Measurements from ENCODE around the gene ASPN. TPM values are rescaled to one million over a fixed set of nuclear protein-coding genes. Genes with fewer than 3 reads are reported as not detected.

The ASPN gene
- total RNA-seq, 2 donors from 2014 or later, result not detected

- Mint-ChIP-seq H3K4me1 (ENCODE audit: low read depth) (peaks cover 13% of the 10 kb centered on the region), H3K27me3 (ENCODE audit: low read depth) (no peaks in the 10 kb centered on the region), H3K36me3 (ENCODE audit: insufficient read depth in 2 of 2) (no peaks in the 10 kb centered on the region), H3K9me3 (no peaks in the 10 kb centered on the region), H3K4me3 (no peak overlapping the region), H3K27ac (no peak overlapping the region)
- ATAC-seq (replicated peaks in 1 of 2), result no peak
- no peak for DNase-seq
These were observed 3.0 kb downstream of the ASPN start for GRCh38 chr9:92479346-92479745.

- no peak for DNase-seq
- no peak overlapping the region for H3K4me3 Mint-ChIP-seq
- H3K27ac Mint-ChIP-seq, result no peak overlapping the region
- H3K9me3 Mint-ChIP-seq, result no peaks in the 10 kb centered on the region
- ATAC-seq (replicated peaks in 1 of 2), result no peak
- no peaks in the 10 kb centered on the region for H3K36me3 Mint-ChIP-seq (ENCODE audit: insufficient read depth in 2 of 2)
- H3K4me1 Mint-ChIP-seq (ENCODE audit: low read depth), result peaks cover 13% of the 10 kb centered on the region
- H3K27me3 Mint-ChIP-seq (ENCODE audit: low read depth), result no peaks in the 10 kb centered on the region
These were observed 3.5 kb downstream of the ASPN start for GRCh38 chr9:92478783-92479182.

- H3K9me3 Mint-ChIP-seq, result no peaks in the 10 kb centered on the region
- H3K4me3 Mint-ChIP-seq, result no peak overlapping the region
- DNase-seq (peak; percentile 4 to 8), ATAC-seq (replicated peaks in 1 of 2) (peak; percentile 79 to 83)
- no peaks in the 10 kb centered on the region for H3K27me3 Mint-ChIP-seq (ENCODE audit: low read depth)
- H3K36me3 Mint-ChIP-seq (ENCODE audit: insufficient read depth in 2 of 2), result no peaks in the 10 kb centered on the region
- no peak overlapping the region for H3K27ac Mint-ChIP-seq
- H3K4me1 Mint-ChIP-seq (ENCODE audit: low read depth), result peaks cover 13% of the 10 kb centered on the region
These were observed 5.3 kb downstream of the ASPN start for GRCh38 chr9:92476962-92477361.

- DNase-seq, result no peak
- Mint-ChIP-seq H3K9me3 (no peaks in the 10 kb centered on the region), H3K4me1 (ENCODE audit: low read depth) (peaks cover 6% of the 10 kb centered on the region), H3K27ac (no peak overlapping the region), H3K36me3 (ENCODE audit: insufficient read depth in 2 of 2) (no peaks in the 10 kb centered on the region), H3K27me3 (ENCODE audit: low read depth) (no peaks in the 10 kb centered on the region), H3K4me3 (no peak overlapping the region)
- no peak for ATAC-seq (replicated peaks in 1 of 2)
These were observed 7.7 kb downstream of the ASPN start for GRCh38 chr9:92474587-92474986.

- H3K4me1 Mint-ChIP-seq (ENCODE audit: low read depth), result no peaks in the 10 kb centered on the region
These were observed 14.1 kb downstream of the ASPN start for GRCh38 chr9:92468206-92468605.

GRCh38 chr9:92467511-92467910, 14.8 kb downstream of the ASPN start:
- Mint-ChIP-seq H3K9me3 (no peaks in the 10 kb centered on the region), H3K4me3 (no peak overlapping the region), H3K36me3 (ENCODE audit: insufficient read depth in 2 of 2) (no peaks in the 10 kb centered on the region), H3K4me1 (ENCODE audit: low read depth) (no peaks in the 10 kb centered on the region), H3K27ac (no peak overlapping the region), H3K27me3 (ENCODE audit: low read depth) (no peaks in the 10 kb centered on the region)
- no peak for DNase-seq
- ATAC-seq (replicated peaks in 1 of 2), result no peak

More at GRCh38 chr9:92468206-92468605, 14.1 kb downstream of the ASPN start:
- H3K4me3 Mint-ChIP-seq, result no peak overlapping the region
- no peaks in the 10 kb centered on the region for H3K9me3 Mint-ChIP-seq
- H3K27me3 Mint-ChIP-seq (ENCODE audit: low read depth), result no peaks in the 10 kb centered on the region
- H3K36me3 Mint-ChIP-seq (ENCODE audit: insufficient read depth in 2 of 2), result no peaks in the 10 kb centered on the region
- no peak overlapping the region for H3K27ac Mint-ChIP-seq
- ATAC-seq (replicated peaks in 1 of 2), result no peak
- no peak for DNase-seq

- Mint-ChIP-seq H3K27ac (no peak overlapping the region), H3K4me1 (ENCODE audit: low read depth) (no peaks in the 10 kb centered on the region), H3K27me3 (ENCODE audit: low read depth) (no peaks in the 10 kb centered on the region), H3K9me3 (no peaks in the 10 kb centered on the region), H3K4me3 (no peak overlapping the region), H3K36me3 (ENCODE audit: insufficient read depth in 2 of 2) (no peaks in the 10 kb centered on the region)
- no peak for ATAC-seq (replicated peaks in 1 of 2)
- no peak for DNase-seq
These were observed 15.3 kb downstream of the ASPN start for GRCh38 chr9:92467041-92467440.

GRCh38 chr9:92463984-92464383, 18.3 kb downstream of the ASPN start:
- H3K36me3 Mint-ChIP-seq (ENCODE audit: insufficient read depth in 2 of 2), result no peaks in the 10 kb centered on the region
- DNase-seq, result no peak

GRCh38 chr9:92463387-92463786, 18.9 kb downstream of the ASPN start:
- no peaks in the 10 kb centered on the region for H3K4me1 Mint-ChIP-seq (ENCODE audit: low read depth)
- no peak for DNase-seq

More at GRCh38 chr9:92463984-92464383, 18.3 kb downstream of the ASPN start:
- no peak overlapping the region for H3K4me3 Mint-ChIP-seq
- H3K27ac Mint-ChIP-seq, result no peak overlapping the region
- ATAC-seq (replicated peaks in 1 of 2), result no peak
- H3K4me1 Mint-ChIP-seq (ENCODE audit: low read depth), result no peaks in the 10 kb centered on the region
- H3K27me3 Mint-ChIP-seq (ENCODE audit: low read depth), result no peaks in the 10 kb centered on the region
- H3K9me3 Mint-ChIP-seq, result no peaks in the 10 kb centered on the region

GRCh38 chr9:92457576-92457975, 24.7 kb downstream of the ASPN start:
- ATAC-seq (replicated peaks in 1 of 2) (no peak), DNase-seq (no peak)
- H3K9me3 Mint-ChIP-seq, result no peaks in the 10 kb centered on the region
- H3K27me3 Mint-ChIP-seq (ENCODE audit: low read depth), result no peaks in the 10 kb centered on the region
- H3K36me3 Mint-ChIP-seq (ENCODE audit: insufficient read depth in 2 of 2), result no peaks in the 10 kb centered on the region
- no peak overlapping the region for H3K4me3 Mint-ChIP-seq
- no peak overlapping the region for H3K27ac Mint-ChIP-seq
- H3K4me1 Mint-ChIP-seq (ENCODE audit: low read depth), result no peaks in the 10 kb centered on the region

More at GRCh38 chr9:92463387-92463786, 18.9 kb downstream of the ASPN start:
- H3K9me3 Mint-ChIP-seq, result no peaks in the 10 kb centered on the region
- no peaks in the 10 kb centered on the region for H3K27me3 Mint-ChIP-seq (ENCODE audit: low read depth)
- no peak overlapping the region for H3K4me3 Mint-ChIP-seq
- no peaks in the 10 kb centered on the region for H3K36me3 Mint-ChIP-seq (ENCODE audit: insufficient read depth in 2 of 2)
- no peak for ATAC-seq (replicated peaks in 1 of 2)
- H3K27ac Mint-ChIP-seq, result no peak overlapping the region

GRCh38 chr9:92455217-92455616, 27.1 kb downstream of the ASPN start:
- Mint-ChIP-seq H3K4me1 (ENCODE audit: low read depth) (no peaks in the 10 kb centered on the region), H3K36me3 (ENCODE audit: insufficient read depth in 2 of 2) (no peaks in the 10 kb centered on the region), H3K27ac (no peak overlapping the region), H3K4me3 (no peak overlapping the region), H3K9me3 (no peaks in the 10 kb centered on the region), H3K27me3 (ENCODE audit: low read depth) (no peaks in the 10 kb centered on the region)
- ATAC-seq (replicated peaks in 1 of 2), result no peak
- DNase-seq, result no peak

GRCh38 chr9:92446536-92446935, 35.8 kb downstream of the ASPN start:
- no peaks in the 10 kb centered on the region for H3K9me3 Mint-ChIP-seq
- no peak overlapping the region for H3K4me3 Mint-ChIP-seq
- no peaks in the 10 kb centered on the region for H3K4me1 Mint-ChIP-seq (ENCODE audit: low read depth)
- H3K27me3 Mint-ChIP-seq (ENCODE audit: low read depth), result no peaks in the 10 kb centered on the region
- ATAC-seq (replicated peaks in 1 of 2), result no peak
- H3K36me3 Mint-ChIP-seq (ENCODE audit: insufficient read depth in 2 of 2), result no peaks in the 10 kb centered on the region
- no peak for DNase-seq
- H3K27ac Mint-ChIP-seq, result no peak overlapping the region

GRCh38 chr9:92444841-92445240, 37.5 kb downstream of the ASPN start:
- Mint-ChIP-seq H3K36me3 (ENCODE audit: insufficient read depth in 2 of 2) (no peaks in the 10 kb centered on the region), H3K9me3 (no peaks in the 10 kb centered on the region), H3K4me1 (ENCODE audit: low read depth) (peaks cover 9% of the 10 kb centered on the region), H3K27ac (no peak overlapping the region), H3K27me3 (ENCODE audit: low read depth) (no peaks in the 10 kb centered on the region), H3K4me3 (no peak overlapping the region)
- ATAC-seq (replicated peaks in 1 of 2), result no peak
- no peak for DNase-seq

- Mint-ChIP-seq H3K9me3 (no peaks in the 10 kb centered on the region), H3K4me1 (ENCODE audit: low read depth) (peaks cover 10% of the 10 kb centered on the region), H3K27ac (peak overlapping the region; percentile 67), H3K27me3 (ENCODE audit: low read depth) (no peaks in the 10 kb centered on the region), H3K4me3 (peak overlapping the region in 1 of 2 donors; percentile 79), H3K36me3 (ENCODE audit: insufficient read depth in 2 of 2) (no peaks in the 10 kb centered on the region)
- DNase-seq, result no peak
- ATAC-seq (replicated peaks in 1 of 2), result peak; percentile 73 to 83
These were observed 41.6 kb downstream of the ASPN start for GRCh38 chr9:92440751-92441046.
